ENCODE measurements around the gene ATP8B4. TPM values are rescaled to one million over a fixed set of nuclear protein-coding genes. Genes with fewer than 3 reads are reported as not detected.

Gene ATP8B4
- polyA plus RNA-seq, 1 donor (not counting 4 experiments of a cell fraction or from before 2014, with no cell fraction given): 0.05 TPM

DNA sequence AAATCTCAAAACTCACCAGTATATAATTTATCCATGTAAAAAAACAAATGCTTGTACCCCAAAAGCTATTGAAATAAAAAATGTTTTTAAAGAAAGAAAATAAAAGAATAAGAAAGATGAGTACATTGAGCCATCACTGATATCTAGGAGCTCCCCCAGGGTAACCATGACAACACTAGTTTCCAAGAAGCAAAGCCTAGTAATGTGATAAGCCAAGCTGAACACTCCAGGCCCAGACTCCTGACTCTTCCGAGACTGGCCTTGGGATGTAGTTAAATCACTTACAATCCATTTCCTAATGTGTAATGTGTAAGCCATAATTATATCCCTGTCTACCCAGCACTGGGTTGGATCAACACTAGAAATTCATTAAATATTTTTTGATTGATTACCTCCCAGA, 21.1 kb upstream of the ATP8B4 start:
- Histone ChIP-seq H3K36me3 (ENCODE audit: control insufficient read depth in 2 of 2, extremely low read depth in 1 of 2, insufficient read depth in 2 of 2, low read length in 2 of 2) (no peaks in the 10 kb centered on the region), H3K9ac (ENCODE audit: control insufficient read depth, extremely low read depth, insufficient read depth, low read length) (no peak overlapping the region), H4K20me1 (ENCODE audit: control insufficient read depth, extremely low read depth, insufficient read depth, low read length) (no peaks in the 10 kb centered on the region), H2AFZ (ENCODE audit: control insufficient read depth, low read length) (no peak overlapping the region), H3K27me3 (ENCODE audit: control insufficient read depth, extremely low read depth, insufficient read depth, low read length) (no peaks in the 10 kb centered on the region), H3K79me2 (ENCODE audit: control insufficient read depth, insufficient read depth, low read length) (no peaks in the 10 kb centered on the region), H3K9me3 (ENCODE audit: control insufficient read depth, low read depth, low read length) (no peaks in the 10 kb centered on the region), H3K4me1 (ENCODE audit: control insufficient read depth, extremely low read depth, insufficient read depth, low read length) (peaks cover 15% of the 10 kb centered on the region), H3K4me3 (ENCODE audit: control insufficient read depth in 2 of 3, extremely low read depth in 1 of 3, insufficient read depth in 2 of 3, low read depth in 1 of 3, low read length in 3 of 3) (no peak overlapping the region), H3K9me1 (ENCODE audit: control insufficient read depth, extremely low read depth, insufficient read depth, low read length) (no peaks in the 10 kb centered on the region), H3K4me2 (ENCODE audit: control insufficient read depth, extremely low read depth, insufficient read depth, low read depth, low read length) (no peak overlapping the region), H3K27ac (ENCODE audit: control insufficient read depth, insufficient read depth, low read length) (no peak overlapping the region)
- no peak for TF ChIP-seq EZH2 (IDR thresholded peaks at IDR 0.05; ENCODE audit: low read length)
- TF ChIP-seq, protein P1, sequence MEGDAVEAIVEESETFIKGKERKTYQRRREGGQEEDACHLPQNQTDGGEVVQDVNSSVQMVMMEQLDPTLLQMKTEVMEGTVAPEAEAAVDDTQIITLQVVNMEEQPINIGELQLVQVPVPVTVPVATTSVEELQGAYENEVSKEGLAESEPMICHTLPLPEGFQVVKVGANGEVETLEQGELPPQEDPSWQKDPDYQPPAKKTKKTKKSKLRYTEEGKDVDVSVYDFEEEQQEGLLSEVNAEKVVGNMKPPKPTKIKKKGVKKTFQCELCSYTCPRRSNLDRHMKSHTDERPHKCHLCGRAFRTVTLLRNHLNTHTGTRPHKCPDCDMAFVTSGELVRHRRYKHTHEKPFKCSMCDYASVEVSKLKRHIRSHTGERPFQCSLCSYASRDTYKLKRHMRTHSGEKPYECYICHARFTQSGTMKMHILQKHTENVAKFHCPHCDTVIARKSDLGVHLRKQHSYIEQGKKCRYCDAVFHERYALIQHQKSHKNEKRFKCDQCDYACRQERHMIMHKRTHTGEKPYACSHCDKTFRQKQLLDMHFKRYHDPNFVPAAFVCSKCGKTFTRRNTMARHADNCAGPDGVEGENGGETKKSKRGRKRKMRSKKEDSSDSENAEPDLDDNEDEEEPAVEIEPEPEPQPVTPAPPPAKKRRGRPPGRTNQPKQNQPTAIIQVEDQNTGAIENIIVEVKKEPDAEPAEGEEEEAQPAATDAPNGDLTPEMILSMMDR (optimal IDR thresholded peaks at IDR 0.05 in 1 of 3, IDR thresholded peaks at IDR 0.05 in 1 of 3, conservative IDR thresholded peaks at IDR 0.05 in 1 of 3; ENCODE audit: extremely low read depth in 1 of 3, insufficient read depth in 2 of 3, low read length in 3 of 3): no peak
- no peak for FAIRE-seq
- DNase-seq (ENCODE audit: low read depth, low spot score): no peak
- dilution Hi-C loops (cut with MboI; ENCODE audit: extremely low pct_ligation_motif_present, low sequenced_read_pairs): no loop called here

DNA sequence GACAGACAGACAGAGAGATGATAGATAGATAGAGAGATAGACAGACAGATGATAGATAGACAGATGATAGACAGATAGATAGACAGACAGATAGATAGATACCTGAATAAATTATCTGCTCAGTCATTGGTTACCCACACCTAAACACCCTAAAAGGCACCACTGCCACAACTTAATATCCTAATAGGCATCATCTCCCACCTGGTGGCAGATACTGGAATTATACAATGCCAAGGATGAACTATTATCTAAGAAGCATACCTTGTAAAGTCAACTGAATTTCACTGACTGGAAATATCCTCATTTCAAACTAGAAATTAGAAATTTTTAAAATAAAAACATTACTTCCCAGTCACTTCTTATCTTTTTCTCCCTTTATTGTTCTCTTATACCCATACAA, 19.4 kb upstream of the ATP8B4 start:
- dilution Hi-C loops (cut with MboI; ENCODE audit: extremely low pct_ligation_motif_present, low sequenced_read_pairs): no loop called here
- no peak overlapping the region for H3K27ac ChIP-seq (ENCODE audit: control insufficient read depth, insufficient read depth, low read length)
- no peak overlapping the region for H3K4me3 ChIP-seq (ENCODE audit: control insufficient read depth in 2 of 3, extremely low read depth in 1 of 3, insufficient read depth in 2 of 3, low read depth in 1 of 3, low read length in 3 of 3)
- H3K79me2 ChIP-seq (ENCODE audit: control insufficient read depth, insufficient read depth, low read length): no peaks in the 10 kb centered on the region
- H3K36me3 ChIP-seq (ENCODE audit: control insufficient read depth in 2 of 2, extremely low read depth in 1 of 2, insufficient read depth in 2 of 2, low read length in 2 of 2): no peaks in the 10 kb centered on the region
- no peak for DNase-seq (ENCODE audit: low read depth, low spot score)
- no peak overlapping the region for H2AFZ ChIP-seq (ENCODE audit: control insufficient read depth, low read length)
- no peaks in the 10 kb centered on the region for H3K9me3 ChIP-seq (ENCODE audit: control insufficient read depth, low read depth, low read length)
- no peak overlapping the region for H3K9ac ChIP-seq (ENCODE audit: control insufficient read depth, extremely low read depth, insufficient read depth, low read length)
- peaks cover 24% of the 10 kb centered on the region for H3K4me1 ChIP-seq (ENCODE audit: control insufficient read depth, extremely low read depth, insufficient read depth, low read length)
- no peaks in the 10 kb centered on the region for H3K9me1 ChIP-seq (ENCODE audit: control insufficient read depth, extremely low read depth, insufficient read depth, low read length)
- no peak overlapping the region for H3K4me2 ChIP-seq (ENCODE audit: control insufficient read depth, extremely low read depth, insufficient read depth, low read depth, low read length)
- H4K20me1 ChIP-seq (ENCODE audit: control insufficient read depth, extremely low read depth, insufficient read depth, low read length): no peaks in the 10 kb centered on the region
- no peaks in the 10 kb centered on the region for H3K27me3 ChIP-seq (ENCODE audit: control insufficient read depth, extremely low read depth, insufficient read depth, low read length)
- TF ChIP-seq EZH2 (IDR thresholded peaks at IDR 0.05; ENCODE audit: low read length): no peak
- TF ChIP-seq, protein P1 (optimal IDR thresholded peaks at IDR 0.05 in 1 of 3, IDR thresholded peaks at IDR 0.05 in 1 of 3, conservative IDR thresholded peaks at IDR 0.05 in 1 of 3; ENCODE audit: extremely low read depth in 1 of 3, insufficient read depth in 2 of 3, low read length in 3 of 3): peak in 2 of 3 experiments; percentile 21 to 35
- no peak for FAIRE-seq
